Activated CD4-positive, CD25-positive, alpha-beta regulatory T cell (primary cell): ENCODE results near the gene SREBF1.
"Not testable (repeated sequence)": the region's sequence is repeated elsewhere in the genome, so short reads cannot be mapped to it uniquely, and the experiment has no call there.

Experiments
- DNase-seq, 4 experiments: peaks; one replicate each; lab custom pipeline; 2025; lab: John Stamatoyannopoulos, UW

Gene SREBF1

DNA sequence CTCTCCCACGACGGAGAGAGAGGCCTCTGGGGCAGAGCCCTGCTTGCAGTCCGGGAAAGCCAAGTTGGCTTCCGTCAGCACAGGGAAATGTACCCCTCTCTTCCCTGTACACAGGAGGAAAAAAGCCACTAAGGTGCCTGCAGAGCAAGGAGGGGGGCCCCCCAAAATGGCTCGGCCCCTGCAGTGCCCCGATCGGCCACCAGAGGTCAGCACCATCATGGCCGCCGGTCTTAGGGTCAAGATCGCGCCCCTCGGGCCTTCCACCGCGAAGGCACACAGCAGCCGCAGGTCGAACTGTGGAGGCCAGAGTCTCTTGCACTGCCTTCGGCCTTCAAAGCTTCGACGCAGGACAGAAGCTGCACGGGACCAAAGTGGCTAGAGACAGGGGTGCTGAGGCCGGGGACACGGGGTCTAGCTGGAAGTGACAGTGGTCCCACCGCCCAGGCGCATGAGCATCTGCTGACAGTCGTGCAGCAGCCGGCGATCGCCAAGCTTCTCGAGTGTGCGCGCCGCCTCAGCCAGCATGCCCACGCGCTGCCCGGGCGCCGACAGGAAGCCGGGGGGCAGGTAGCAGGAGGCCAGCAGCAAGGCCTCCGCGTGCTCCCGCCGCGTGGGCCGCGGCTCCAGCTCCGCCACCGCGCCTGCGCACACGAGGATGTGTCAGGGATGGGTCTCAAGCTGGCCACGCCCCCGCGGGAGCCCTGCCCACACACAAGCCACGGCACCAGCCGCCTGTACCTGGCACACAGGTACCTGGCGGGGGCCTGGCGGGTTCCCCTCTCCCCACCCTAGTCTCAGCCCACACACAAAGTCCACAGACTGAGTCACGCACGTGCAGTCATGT, 24.4 kb downstream of the SREBF1 start:
- DNase-seq: peak; percentile 27 to 70 (median 40)

DNA sequence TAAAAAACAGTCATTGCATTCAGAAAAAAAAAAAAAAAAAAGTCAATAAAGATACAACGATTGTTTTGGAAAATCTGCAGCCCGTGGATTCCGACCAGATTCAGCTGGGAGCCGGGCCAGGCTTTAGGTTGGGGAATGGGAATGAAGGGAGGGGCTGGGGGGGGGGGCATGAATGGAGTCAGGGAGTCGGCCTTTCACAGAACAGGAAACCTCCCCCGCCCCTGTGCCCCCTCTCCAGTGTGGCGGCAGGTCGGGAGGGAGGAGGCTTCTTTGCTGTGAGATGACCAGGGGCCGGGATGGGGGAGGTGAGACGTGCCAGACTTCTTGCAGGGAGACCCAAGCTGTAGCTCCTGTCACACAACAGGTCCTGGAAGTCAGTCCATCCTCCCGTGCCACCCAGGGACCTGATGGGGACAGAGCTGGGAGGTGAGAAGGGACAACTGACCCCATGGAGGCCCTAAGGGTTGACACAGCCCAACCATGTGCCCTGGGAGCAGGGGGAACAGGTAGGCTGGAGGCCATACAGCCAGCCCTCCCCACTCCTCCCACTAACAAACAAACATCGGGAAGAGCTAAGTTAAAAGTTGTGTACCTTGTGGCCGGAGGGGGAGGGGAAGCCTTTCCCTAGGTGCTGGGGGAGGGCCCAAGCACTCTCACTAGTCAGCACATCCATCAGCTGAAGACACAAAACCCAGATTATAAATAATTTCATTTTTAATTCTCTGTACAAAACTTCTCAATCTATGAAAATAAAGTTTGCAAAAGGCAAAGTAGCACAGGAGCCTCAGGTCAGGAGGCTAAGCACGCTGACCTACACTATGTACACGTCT, 25.2 kb downstream of the SREBF1 start:
- no peak for DNase-seq

DNA sequence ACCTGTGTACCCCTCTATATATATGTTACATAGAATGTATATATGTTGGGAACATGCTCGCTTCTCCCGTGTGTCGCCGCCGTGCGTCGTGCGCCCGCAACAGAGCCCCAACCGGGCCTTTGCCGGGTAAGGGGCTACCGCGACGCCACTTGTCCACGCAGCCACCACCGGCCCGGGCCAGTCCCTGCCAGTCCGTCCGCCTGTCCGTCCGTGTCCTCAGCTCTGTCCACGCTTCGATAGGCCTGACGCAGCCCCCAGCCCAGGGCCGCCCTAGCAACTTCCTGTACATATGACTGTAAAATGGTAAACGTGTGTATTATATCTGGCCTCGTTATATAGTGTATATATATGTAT, 25.9 kb downstream of the SREBF1 start:
- no peak for DNase-seq

DNA sequence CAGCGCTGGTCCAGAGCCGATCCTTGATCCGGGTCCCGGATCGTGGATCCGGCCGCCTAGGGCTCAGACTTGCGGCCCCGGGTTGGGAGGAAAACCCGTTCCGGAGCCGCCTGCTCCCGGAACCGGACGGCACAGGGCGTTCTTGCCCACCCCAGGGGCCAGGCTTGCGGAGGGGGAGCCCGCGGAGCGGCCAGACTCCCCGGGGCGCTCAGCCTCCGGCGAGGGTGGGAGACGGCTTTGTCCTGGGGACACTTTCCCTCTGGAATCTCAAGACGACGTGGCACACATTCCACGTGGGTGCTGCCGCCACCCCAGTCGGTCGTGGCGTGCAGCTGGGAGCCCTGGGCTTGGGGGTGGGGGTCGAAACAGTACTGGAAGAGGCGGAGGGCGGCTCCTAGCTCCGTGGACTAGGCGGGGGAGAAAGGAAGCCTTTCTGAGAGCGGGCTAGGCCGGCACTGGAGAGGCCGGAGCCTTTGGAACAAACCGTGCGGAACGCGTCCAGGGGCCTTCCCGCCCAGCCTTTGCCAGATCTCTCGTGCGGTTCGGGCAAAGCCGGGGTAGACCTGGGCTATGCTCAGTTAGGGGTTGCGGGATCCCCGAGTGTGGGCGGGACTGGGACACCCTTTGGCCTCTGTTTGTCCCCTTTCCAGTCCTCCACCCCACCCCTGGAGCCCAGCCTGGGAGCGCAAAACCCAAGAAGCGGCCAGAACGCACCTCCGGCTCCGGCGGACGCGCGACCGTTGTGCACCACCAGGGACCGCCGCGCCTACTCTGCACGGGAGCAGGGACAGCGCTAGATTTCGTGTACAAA, 26.5 kb downstream of the SREBF1 start:
- DNase-seq: no peak

DNA sequence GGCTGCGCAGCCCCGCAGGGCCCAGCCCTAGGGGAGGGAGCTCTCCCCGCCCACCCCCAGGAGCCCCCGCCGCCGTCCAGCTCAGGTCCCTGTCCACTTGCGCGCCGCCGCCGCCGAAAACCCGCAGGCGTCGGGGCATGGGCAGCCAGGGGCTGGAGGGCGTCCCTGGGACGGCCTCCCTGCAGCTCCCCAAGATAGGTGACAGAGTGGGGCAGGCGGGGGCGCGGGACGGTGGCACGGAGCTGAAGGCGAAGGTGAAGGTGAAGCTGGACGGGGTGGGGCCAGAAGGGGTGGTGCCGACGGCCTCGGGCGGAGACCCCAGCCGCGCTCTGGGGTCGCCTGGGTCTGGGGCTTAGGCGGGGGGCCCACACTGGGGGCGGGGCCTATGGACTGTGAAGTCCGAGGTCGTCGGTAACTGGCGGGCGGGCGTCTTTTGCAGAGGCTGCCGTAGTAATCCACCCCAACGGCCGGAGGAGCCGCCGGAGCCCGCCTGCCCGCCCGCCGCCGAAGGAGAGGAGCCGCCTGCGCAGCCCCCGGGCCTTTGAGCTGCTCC, 27.2 kb downstream of the SREBF1 start:
- no peak for DNase-seq

DNA sequence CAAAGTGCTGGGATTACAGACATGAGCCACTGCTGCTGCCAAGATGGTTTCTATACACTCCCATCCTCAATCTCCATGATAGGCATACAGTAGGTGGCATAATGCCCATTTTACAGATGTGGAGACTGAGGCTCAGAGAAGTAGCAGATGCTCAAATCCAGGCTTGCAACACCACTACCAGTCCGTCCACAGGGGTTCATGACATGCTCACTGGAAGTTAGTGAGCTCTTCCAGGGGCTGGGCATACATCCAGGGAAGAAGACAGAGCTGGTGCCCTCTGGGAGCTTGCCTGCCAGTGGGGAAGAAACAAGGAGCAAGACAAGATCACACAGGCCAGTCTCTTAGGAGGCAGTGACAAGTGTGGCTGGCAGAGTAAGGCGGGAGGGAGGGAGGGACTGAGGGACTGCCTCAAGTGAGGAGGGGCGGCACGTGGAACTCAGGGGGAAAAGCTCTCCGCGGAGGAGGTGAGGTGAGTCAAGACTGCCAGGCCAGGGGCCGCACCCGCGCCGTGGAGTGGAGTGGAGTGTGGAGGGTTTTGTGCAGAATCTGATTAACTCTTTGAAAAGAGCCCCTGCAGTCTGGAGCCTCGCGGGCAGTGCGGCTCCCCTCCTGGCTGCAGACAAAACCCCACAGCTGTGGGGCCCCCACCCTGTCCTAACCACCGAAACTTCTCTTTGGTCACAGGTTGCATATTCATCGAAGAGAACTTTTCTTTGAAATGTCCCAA, 27.9 kb downstream of the SREBF1 start:
- DNase-seq: no peak

DNA sequence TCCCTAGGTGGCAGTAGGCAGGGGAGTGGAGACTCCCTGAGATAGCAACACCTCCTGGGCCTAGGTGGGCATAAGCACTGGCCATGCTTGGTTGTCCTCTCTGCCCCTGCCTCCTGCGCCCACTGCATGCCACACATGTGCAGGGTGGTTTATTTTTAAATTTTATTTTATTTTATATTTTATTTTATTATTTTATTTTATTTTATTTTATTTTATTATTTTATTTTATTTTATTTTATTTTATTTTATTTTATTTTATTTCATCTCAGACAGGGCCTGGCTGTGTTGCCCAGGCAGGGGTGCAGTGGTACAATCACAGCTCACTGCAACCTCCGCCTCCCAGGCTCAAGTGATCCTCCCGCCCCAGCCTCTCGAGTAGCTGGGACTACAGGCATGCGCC, 28.6 kb downstream of the SREBF1 start:
- DNase-seq: not testable (repeated sequence)

DNA sequence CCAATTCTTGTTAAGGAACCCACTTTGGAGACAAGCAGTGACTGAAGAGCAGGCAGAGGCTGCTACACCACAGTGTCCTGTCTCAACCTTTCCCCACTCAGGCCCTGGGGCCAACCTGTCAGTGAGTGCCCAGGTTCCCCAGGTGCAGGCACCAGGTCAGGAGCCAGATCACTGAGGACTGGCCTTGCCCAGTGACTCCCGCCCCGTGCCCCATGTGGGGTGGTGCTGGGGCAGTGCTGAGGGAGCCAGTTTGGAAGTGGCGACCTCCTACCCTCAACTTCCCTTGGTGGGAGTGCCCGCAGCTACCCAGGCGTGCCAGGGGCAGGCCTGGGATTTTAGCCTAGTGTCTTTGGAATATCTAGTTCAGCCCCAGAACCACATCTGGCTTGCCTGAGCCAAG, 29.3 kb downstream of the SREBF1 start:
- DNase-seq: no peak

DNA sequence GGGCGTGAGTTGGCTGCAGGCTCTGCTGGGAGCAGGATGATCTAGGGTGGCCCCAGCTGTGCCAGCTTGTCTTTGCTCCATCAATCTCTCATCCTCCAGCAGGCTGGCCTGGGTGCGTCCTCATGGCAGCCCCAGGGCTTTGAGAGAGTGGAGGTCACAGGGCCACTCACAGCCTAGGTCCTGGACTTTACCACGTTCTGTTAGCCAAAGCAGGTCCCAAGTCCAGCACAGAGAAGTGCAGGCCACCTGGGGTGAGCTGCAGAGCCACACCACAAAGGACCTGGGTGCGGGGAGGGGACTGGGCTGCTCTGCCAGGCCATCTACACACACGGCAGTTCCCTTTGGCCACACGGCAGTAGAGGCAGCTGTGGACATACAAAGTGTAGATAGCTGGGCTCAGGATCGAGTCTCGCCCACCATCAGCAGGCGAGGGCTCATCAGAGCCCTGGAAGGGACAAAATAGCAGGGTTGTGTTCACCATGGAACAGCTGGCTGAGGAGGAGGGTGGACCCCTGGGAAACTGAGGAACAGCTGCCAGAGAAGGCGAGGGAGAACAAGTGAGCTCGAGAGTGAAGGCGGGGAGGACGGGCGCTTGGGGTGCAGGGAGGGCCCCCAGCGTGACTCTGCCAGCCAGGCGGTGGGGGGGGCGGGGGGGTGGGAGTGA, 30.0 kb downstream of the SREBF1 start:
- no peak for DNase-seq

DNA sequence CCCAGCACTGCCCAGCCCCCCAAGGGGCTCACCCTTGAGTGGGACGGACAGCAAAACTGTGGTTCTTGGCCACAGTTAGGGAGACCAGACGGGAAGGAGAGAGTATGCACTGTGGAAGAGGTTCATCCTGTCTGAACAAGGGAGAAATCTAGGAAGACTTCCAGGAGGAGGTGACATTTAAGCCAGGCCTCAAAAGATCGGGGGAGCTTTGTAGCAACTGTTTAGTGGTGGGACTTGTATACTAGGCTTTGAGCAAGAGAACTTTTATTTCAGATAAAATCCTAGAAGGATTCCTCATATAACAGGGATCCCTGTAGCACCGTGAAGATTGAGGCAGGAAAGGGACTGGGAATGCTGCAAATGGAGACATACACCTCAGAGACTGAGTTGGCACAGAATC, 30.8 kb downstream of the SREBF1 start:
- no peak for DNase-seq

DNA sequence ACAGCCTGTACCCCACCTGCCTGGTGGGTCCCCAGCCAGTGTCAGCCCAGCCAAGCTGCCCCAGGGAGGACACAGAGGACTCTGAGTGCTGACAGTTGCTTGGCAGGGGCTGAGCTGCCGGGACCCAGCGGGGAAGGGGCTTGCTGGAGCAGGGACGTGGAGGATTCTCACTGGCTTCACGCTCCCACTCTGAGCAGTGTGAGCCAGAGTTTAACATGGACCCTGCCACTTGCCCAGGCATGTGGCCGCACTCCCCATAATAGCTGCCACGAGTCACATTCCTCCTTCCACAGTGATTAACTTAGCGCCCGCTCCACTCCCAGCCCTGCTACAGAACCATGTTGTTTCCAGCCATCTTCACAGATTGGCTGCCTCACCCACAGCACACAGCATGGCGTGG, 31.2 kb downstream of the SREBF1 start:
- no peak for DNase-seq

DNA sequence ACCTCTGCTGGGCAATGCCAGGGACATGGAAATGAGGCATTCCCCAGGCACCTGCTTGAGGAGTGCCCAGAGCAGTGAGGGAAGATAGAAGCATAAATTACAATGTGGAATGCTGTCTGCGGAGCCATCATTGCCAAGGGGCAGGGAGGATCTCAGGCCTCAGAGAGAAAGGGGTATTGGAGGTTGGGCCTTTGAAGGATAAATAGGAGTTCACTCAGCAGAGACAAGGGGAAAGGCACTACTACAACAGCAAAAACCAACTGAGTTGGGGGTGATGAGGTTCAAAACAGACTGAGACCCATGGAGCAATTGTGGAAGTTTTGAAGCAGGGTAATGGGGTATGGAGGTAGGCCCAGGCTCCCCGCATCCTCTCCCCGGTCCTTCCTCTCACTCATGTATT, 32.8 kb downstream of the SREBF1 start:
- DNase-seq: no peak

DNA sequence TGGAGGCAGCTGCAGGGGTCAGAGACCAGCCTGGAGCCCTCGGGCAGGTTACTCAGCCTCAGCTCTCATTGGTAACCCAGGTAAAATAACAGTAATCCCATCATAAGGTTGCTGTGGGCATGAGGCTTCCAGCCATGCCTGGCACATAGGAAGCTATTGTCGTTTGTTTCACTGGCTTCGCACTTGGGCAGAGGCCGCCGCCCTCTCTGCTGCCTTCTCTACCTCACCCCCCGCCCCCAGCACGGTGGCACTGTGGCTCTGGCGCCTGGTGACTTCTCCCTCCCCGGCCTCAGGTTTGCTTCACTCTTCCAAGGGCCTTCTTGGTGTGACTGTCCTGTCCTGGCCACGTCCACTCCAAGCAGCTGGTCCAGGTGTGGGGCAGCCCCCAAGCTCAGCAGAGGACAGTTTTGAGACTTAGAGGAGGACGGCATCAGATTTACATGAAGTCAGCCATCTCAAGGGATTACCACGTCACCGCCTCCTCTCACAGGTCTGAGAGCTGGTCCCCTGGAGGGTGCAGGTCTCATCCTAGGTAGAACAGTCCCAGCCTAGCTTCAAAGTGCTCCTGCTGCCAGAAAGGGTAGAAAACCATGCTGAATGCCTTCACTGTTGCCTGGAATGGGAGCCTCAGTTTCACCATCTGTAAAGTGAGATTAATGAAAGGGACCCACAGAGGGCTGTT, 34.8 kb downstream of the SREBF1 start:
- DNase-seq: no peak

DNA sequence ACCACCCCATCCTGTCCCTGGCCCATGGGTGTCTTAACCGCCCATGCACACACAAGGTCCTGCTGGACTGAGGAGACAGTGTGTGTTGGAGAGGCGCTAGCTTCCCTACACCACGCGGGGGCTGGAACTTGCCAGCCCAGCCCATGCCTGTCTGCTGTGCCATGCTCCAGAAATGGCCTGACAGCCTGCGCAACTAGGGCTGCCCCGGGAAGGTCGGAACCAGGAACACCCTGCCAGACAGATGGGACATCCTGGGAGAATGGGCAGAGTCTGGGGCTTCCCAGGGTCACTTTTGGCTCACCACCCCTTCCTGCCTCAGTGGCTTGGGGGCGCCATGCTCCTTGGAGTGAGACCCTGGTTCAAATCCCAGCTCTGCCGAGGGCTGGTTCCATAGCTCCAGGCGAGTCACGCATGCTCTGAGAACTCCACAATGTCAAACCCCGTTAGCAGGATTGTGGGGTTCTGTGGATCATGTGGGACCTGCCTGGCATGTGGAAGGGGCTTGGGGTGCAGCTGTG, 36.2 kb downstream of the SREBF1 start:
- DNase-seq: no peak

DNA sequence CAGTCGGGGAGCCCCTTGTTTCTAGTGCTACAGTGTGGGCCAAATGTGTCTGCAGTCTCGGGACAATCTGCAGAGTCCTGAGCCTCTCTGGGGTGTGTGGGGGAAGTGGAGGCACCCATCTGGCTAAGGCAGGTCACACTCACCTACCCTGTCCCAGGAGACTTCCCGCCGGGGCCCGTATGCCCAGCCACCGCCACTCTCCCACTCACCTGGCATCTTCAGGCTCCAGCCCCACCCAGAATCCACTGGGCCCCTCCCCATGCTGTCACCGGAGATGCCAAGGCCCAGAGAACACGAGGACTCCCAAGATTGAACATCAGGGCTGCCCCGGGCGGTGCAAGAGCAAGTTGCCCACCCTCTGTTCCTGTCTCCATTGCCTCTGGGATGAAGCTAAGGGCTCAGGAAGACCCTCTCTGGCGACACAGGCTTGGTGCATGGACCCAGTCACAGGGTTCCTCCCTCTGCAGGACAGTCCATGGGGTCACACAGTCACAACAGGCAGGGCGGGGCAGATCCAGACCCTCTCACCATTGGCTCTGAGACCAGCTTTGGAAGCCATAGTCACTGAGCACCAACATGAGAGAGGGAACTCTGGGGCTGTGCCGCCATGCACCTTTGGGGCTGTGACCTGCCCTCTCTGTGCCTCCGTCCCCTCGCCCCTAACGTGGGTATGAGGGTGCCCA, 38.1 kb downstream of the SREBF1 start:
- DNase-seq: no peak

DNA sequence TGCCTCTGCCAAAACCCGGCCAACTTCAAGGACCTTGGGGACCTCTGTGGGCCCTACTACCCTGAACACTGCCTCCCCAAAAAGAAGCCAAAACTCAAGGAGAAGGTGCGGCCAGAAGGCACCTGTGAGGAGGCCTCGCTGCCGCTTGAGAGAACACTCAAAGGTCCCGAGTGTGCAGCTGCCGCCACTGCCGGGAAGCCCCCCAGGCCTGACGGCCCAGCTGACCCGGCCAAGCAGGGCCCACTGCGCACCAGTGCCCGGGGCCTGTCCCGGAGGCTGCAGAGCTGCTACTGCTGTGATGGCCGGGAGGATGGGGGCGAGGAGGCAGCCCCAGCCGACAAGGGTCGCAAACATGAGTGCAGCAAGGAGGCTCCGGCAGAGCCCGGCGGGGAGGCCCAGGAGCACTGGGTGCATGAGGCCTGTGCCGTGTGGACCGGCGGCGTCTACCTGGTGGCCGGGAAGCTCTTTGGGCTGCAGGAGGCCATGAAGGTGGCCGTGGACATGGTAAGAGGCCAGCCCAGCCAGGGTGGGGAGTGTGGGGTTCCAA, 38.7 kb downstream of the SREBF1 start:
- no peak for DNase-seq

DNA sequence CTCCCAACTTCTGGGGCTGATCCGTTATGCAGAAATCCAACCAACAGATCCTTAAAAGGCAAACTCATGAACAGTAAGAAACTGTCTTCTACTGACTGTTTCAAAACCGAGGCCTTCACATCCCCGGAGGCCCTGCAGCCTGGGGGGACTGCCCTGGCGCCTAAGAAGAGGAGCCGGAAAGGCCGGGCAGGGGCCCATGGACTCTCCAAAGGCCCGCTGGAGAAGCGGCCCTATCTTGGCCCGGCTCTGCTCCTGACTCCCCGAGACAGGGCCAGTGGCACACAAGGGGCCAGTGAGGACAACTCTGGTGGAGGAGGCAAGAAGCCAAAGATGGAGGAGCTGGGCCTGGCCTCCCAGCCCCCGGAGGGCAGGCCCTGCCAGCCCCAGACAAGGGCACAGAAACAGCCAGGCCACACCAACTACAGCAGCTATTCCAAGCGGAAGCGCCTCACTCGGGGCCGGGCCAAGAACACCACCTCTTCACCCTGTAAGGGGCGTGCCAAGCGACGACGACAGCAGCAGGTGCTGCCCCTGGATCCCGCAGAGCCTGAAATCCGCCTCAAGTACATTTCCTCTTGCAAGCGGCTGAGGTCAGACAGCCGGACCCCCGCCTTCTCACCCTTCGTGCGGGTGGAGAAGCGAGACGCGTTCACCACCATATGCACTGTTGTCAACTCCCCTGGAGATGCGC, 39.5 kb downstream of the SREBF1 start:
- no peak for DNase-seq

DNA sequence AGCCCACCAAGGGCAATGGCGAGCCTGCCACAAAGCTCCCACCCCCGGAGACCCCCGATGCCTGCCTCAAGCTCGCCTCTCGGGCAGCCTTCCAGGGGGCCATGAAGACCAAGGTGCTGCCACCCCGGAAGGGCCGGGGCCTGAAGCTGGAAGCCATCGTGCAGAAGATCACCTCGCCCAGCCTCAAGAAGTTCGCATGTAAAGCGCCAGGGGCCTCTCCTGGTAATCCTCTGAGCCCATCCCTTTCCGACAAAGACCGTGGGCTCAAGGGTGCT, 40.1 kb downstream of the SREBF1 start:
- no peak for DNase-seq
